ENCODE data around the gene KMT2B.
"Not testable (repeated sequence)": the region's sequence is repeated elsewhere in the genome, so short reads cannot be mapped to it uniquely, and the experiment has no call there.

Gene KMT2B

GRCh38 chr19:35715981-35716800 is 1.6 kb upstream of the KMT2B start:
- ATAC-seq (ENCODE audit: low read depth) (no peak), DNase-seq (ENCODE audit: low spot score in 2 of 2) (no peak)
- peak overlapping the region; percentile 94 for H3K27ac Mint-ChIP-seq
- peak overlapping the region; percentile 92 for H3K4me3 Mint-ChIP-seq
- H3K36me3 Mint-ChIP-seq = peaks cover 6% of the 10 kb centered on the region
- peaks cover 46% of the 10 kb centered on the region for H3K4me1 Mint-ChIP-seq
- H3K27me3 Mint-ChIP-seq = no peaks in the 10 kb centered on the region
- no peaks in the 10 kb centered on the region for H3K9me3 Mint-ChIP-seq

- Mint-ChIP-seq H3K9me3 (no peaks in the 10 kb centered on the region), H3K27ac (peak overlapping the region; percentile 94), H3K36me3 (peaks cover 12% of the 10 kb centered on the region), H3K4me1 (peaks cover 42% of the 10 kb centered on the region), H3K4me3 (peak overlapping the region; percentile 92), H3K27me3 (no peaks in the 10 kb centered on the region)
- ATAC-seq (ENCODE audit: low read depth) (peak; percentile 70), DNase-seq (ENCODE audit: low spot score in 2 of 2) (peak; percentile 90 to 95)
Measured at GRCh38 chr19:35716801-35717664, 770 bp upstream of the KMT2B start.

- Mint-ChIP-seq H3K27me3 (no peaks in the 10 kb centered on the region), H3K27ac (peak overlapping the region; percentile 72), H3K36me3 (peaks cover 22% of the 10 kb centered on the region), H3K4me1 (peaks cover 32% of the 10 kb centered on the region), H3K9me3 (no peaks in the 10 kb centered on the region), H3K4me3 (peak overlapping the region; percentile 86)
- ATAC-seq (ENCODE audit: low read depth) (no peak), DNase-seq (ENCODE audit: low spot score in 2 of 2) (peak in 1 of 2 donors; percentile 56)
Measured at GRCh38 chr19:35718345-35719041, 690 bp downstream of the KMT2B start.

GRCh38 chr19:35719402-35720162 is 1.8 kb downstream of the KMT2B start:
- H3K27ac Mint-ChIP-seq = no peak overlapping the region
- H3K36me3 Mint-ChIP-seq = peaks cover 25% of the 10 kb centered on the region
- peaks cover 21% of the 10 kb centered on the region for H3K4me1 Mint-ChIP-seq

GRCh38 chr19:35720163-35720524 is 2.3 kb downstream of the KMT2B start:
- Mint-ChIP-seq H3K4me1 (peaks cover 16% of the 10 kb centered on the region), H3K27me3 (no peaks in the 10 kb centered on the region), H3K36me3 (peaks cover 25% of the 10 kb centered on the region), H3K9me3 (no peaks in the 10 kb centered on the region), H3K4me3 (no peak overlapping the region), H3K27ac (no peak overlapping the region)
- DNase-seq (ENCODE audit: low spot score in 2 of 2) = no peak
- no peak for ATAC-seq (ENCODE audit: low read depth)

More at GRCh38 chr19:35719402-35720162, 1.8 kb downstream of the KMT2B start:
- Mint-ChIP-seq H3K9me3 (no peaks in the 10 kb centered on the region), H3K4me3 (peak overlapping the region; percentile 86), H3K27me3 (no peaks in the 10 kb centered on the region)
- no peak for DNase-seq (ENCODE audit: low spot score in 2 of 2)
- ATAC-seq (ENCODE audit: low read depth) = no peak

GRCh38 chr19:35720648-35721047 is 2.8 kb downstream of the KMT2B start:
- Mint-ChIP-seq H3K4me3 (no peak overlapping the region), H3K36me3 (peaks cover 27% of the 10 kb centered on the region), H3K9me3 (no peaks in the 10 kb centered on the region), H3K4me1 (peaks cover 16% of the 10 kb centered on the region), H3K27me3 (no peaks in the 10 kb centered on the region), H3K27ac (no peak overlapping the region)
- no peak for ATAC-seq (ENCODE audit: low read depth)
- DNase-seq (ENCODE audit: low spot score in 2 of 2) = no peak

- Mint-ChIP-seq H3K36me3 (peaks cover 34% of the 10 kb centered on the region), H3K27ac (no peak overlapping the region), H3K9me3 (no peaks in the 10 kb centered on the region), H3K27me3 (no peaks in the 10 kb centered on the region), H3K4me1 (peaks cover 17% of the 10 kb centered on the region), H3K4me3 (no peak overlapping the region)
- DNase-seq (ENCODE audit: low spot score in 2 of 2) = no peak
- ATAC-seq (ENCODE audit: low read depth) = no peak
Measured at GRCh38 chr19:35721374-35721773, 3.6 kb downstream of the KMT2B start.

GRCh38 chr19:35722461-35722860 is 4.7 kb downstream of the KMT2B start:
- ATAC-seq (ENCODE audit: low read depth) (no peak), DNase-seq (ENCODE audit: low spot score in 2 of 2) (no peak)
- H3K9me3 Mint-ChIP-seq = no peaks in the 10 kb centered on the region
- peaks cover 34% of the 10 kb centered on the region for H3K36me3 Mint-ChIP-seq
- H3K27me3 Mint-ChIP-seq = no peaks in the 10 kb centered on the region
- peaks cover 14% of the 10 kb centered on the region for H3K4me1 Mint-ChIP-seq
- no peak overlapping the region for H3K27ac Mint-ChIP-seq
- no peak overlapping the region for H3K4me3 Mint-ChIP-seq

- H3K9me3 Mint-ChIP-seq = no peaks in the 10 kb centered on the region
- peaks cover 35% of the 10 kb centered on the region for H3K36me3 Mint-ChIP-seq
- DNase-seq (ENCODE audit: low spot score in 2 of 2) (no peak), ATAC-seq (ENCODE audit: low read depth) (no peak)
- no peaks in the 10 kb centered on the region for H3K27me3 Mint-ChIP-seq
- no peak overlapping the region for H3K4me3 Mint-ChIP-seq
- H3K27ac Mint-ChIP-seq = no peak overlapping the region
- H3K4me1 Mint-ChIP-seq = peaks cover 14% of the 10 kb centered on the region
Measured at GRCh38 chr19:35722897-35723296, 5.1 kb downstream of the KMT2B start.

- Mint-ChIP-seq H3K4me3 (no peak overlapping the region), H3K36me3 (peaks cover 42% of the 10 kb centered on the region)
Measured at GRCh38 chr19:35723671-35724070, 5.9 kb downstream of the KMT2B start.

GRCh38 chr19:35724132-35724531 is 6.3 kb downstream of the KMT2B start:
- not testable (repeated sequence) for ATAC-seq (ENCODE audit: low read depth); H3K9me3 Mint-ChIP-seq; H3K27ac Mint-ChIP-seq; H3K4me3 Mint-ChIP-seq; H3K27me3 Mint-ChIP-seq; DNase-seq (ENCODE audit: low spot score in 2 of 2)
- Mint-ChIP-seq H3K36me3 (peaks cover 45% of the 10 kb centered on the region), H3K4me1 (peaks cover 13% of the 10 kb centered on the region)

More at GRCh38 chr19:35723671-35724070, 5.9 kb downstream of the KMT2B start:
- ATAC-seq (ENCODE audit: low read depth) = no peak
- DNase-seq (ENCODE audit: low spot score in 2 of 2) = no peak
- Mint-ChIP-seq H3K9me3 (no peaks in the 10 kb centered on the region), H3K27ac (no peak overlapping the region), H3K4me1 (peaks cover 14% of the 10 kb centered on the region), H3K27me3 (no peaks in the 10 kb centered on the region)

GRCh38 chr19:35724560-35724959 is 6.8 kb downstream of the KMT2B start:
- Mint-ChIP-seq H3K27me3 (no peaks in the 10 kb centered on the region), H3K36me3 (peaks cover 45% of the 10 kb centered on the region), H3K9me3 (no peaks in the 10 kb centered on the region), H3K27ac (no peak overlapping the region), H3K4me3 (no peak overlapping the region), H3K4me1 (peaks cover 9% of the 10 kb centered on the region)
- ATAC-seq (ENCODE audit: low read depth) (no peak), DNase-seq (ENCODE audit: low spot score in 2 of 2) (no peak)

GRCh38 chr19:35725216-35725861 is 7.5 kb downstream of the KMT2B start:
- ATAC-seq (ENCODE audit: low read depth) = no peak
- no peak for DNase-seq (ENCODE audit: low spot score in 2 of 2)
- peaks cover 48% of the 10 kb centered on the region for H3K36me3 Mint-ChIP-seq
- H3K4me1 Mint-ChIP-seq = peaks cover 5% of the 10 kb centered on the region
- no peaks in the 10 kb centered on the region for H3K9me3 Mint-ChIP-seq
- H3K4me3 Mint-ChIP-seq = no peak overlapping the region
- H3K27me3 Mint-ChIP-seq = no peaks in the 10 kb centered on the region
- H3K27ac Mint-ChIP-seq = no peak overlapping the region

Measured in memory B cell (primary cell).